ENCODE data around the gene ITIH1. TPM values are rescaled to one million over a fixed set of nuclear protein-coding genes. Genes with fewer than 3 reads are reported as not detected.

The ITIH1 gene
- total RNA-seq, 2 donors from 2014 or later = 4.4 TPM; not detected in 1

- WGBS, 2 donors = 14 to 16% methylated on average over 13 of the region's 13 CpGs
- intact Hi-C loops (cut with DNase I) = no loop called here
- H3K4me1 ChIP-seq = peaks cover 17% of the 10 kb centered on the region
Observed at GRCh38 chr3:52769786-52770455, 7.5 kb upstream of the ITIH1 start.

GRCh38 chr3:52770496-52771333, 6.7 kb upstream of the ITIH1 start, which contains the start of gene NEK4:
Gene NEK4, minus strand, starts transcription at chr3:52770940. Its CDS starts 194 bp downstream, at chr3:52770746.
- Histone ChIP-seq H3K36me3 (replicated peaks in 1 of 2; ENCODE audit: insufficient read depth in 1 of 2, low read depth in 2 of 2) (peaks cover 0 to 5% of the 10 kb centered on the region in 2 donors), H3K4me3 (peak within 1 kb of the TSS; percentile 76 to 92), H3K9me3 (no peaks in the 10 kb centered on the region), H3K27ac (peak within 1 kb of the TSS; percentile 55 to 86 (median 76)), H3K4me1 (peaks cover 24% of the 10 kb centered on the region), H3K27me3 (no peaks in the 10 kb centered on the region)
- TF ChIP-seq CTCF (IDR thresholded peaks at IDR 0.05) (peak in 2 of 7 experiments; percentile 12 to 15), POLR2A (IDR thresholded peaks at IDR 0.05) (peak; percentile 79 to 97 (median 94))
- ATAC-seq (peak; percentile 98), DNase-seq (peak; percentile 93 to 97 (median 96))
- intact Hi-C loops (cut with DNase I) = no loop called here
- WGBS, 2 donors = 0 to 2% methylated on average over 22 to 67 of the region's 67 CpGs

More at GRCh38 chr3:52769786-52770455, 7.5 kb upstream of the ITIH1 start:
- TF ChIP-seq CTCF (IDR thresholded peaks at IDR 0.05) (no peak), POLR2A (IDR thresholded peaks at IDR 0.05) (no peak)
- Histone ChIP-seq H3K27me3 (no peaks in the 10 kb centered on the region), H3K9me3 (no peaks in the 10 kb centered on the region), H3K4me3 (peak overlapping the region; percentile 76 to 92), H3K36me3 (replicated peaks in 1 of 2; ENCODE audit: insufficient read depth in 1 of 2, low read depth in 2 of 2) (peaks cover 0 to 10% of the 10 kb centered on the region in 2 donors), H3K27ac (peak overlapping the region in 3 of 4 donors; percentile 68 to 86 (median 83))
- ATAC-seq (no peak), DNase-seq (no peak)

GRCh38 chr3:52771334-52771681, 6.1 kb upstream of the ITIH1 start:
- TF ChIP-seq POLR2A (IDR thresholded peaks at IDR 0.05) (no peak), CTCF (IDR thresholded peaks at IDR 0.05) (no peak)
- no peaks in the 10 kb centered on the region for H3K9me3 ChIP-seq
- H3K36me3 ChIP-seq (replicated peaks in 1 of 2; ENCODE audit: insufficient read depth in 1 of 2, low read depth in 2 of 2) = peaks cover 0 to 4% of the 10 kb centered on the region in 2 donors
- peak overlapping the region; percentile 55 to 86 (median 76) for H3K27ac ChIP-seq
- H3K4me1 ChIP-seq = peaks cover 27% of the 10 kb centered on the region
- ATAC-seq (peak; percentile 12), DNase-seq (no peak)
- intact Hi-C loops (cut with DNase I) = no loop called here
- 49 to 55% methylated on average over 5 of the region's 5 CpGs for WGBS, 2 donors
- no peaks in the 10 kb centered on the region for H3K27me3 ChIP-seq
- H3K4me3 ChIP-seq = peak overlapping the region in 1 of 2 donors; percentile 92

GRCh38 chr3:52771702-52772101, 5.7 kb upstream of the ITIH1 start:
- Histone ChIP-seq H3K4me3 (no peak overlapping the region), H3K27ac (peak overlapping the region in 2 of 4 donors; percentile 83 to 86)

More at GRCh38 chr3:52771702-52772101, 5.7 kb upstream of the ITIH1 start:
- Histone ChIP-seq H3K9me3 (no peaks in the 10 kb centered on the region), H3K36me3 (replicated peaks in 1 of 2; ENCODE audit: insufficient read depth in 1 of 2, low read depth in 2 of 2) (peaks cover 0 to 2% of the 10 kb centered on the region in 2 donors), H3K4me1 (peaks cover 27% of the 10 kb centered on the region), H3K27me3 (no peaks in the 10 kb centered on the region)
- TF ChIP-seq POLR2A (IDR thresholded peaks at IDR 0.05) (no peak), CTCF (IDR thresholded peaks at IDR 0.05) (no peak)
- ATAC-seq (no peak), DNase-seq (no peak)
- intact Hi-C loops (cut with DNase I) = no loop called here
- 80 to 89% methylated on average over 10 of the region's 10 CpGs for WGBS, 2 donors

Measured in body of pancreas (tissue), 4 donors.